Neural crest cell (in vitro differentiated cells): Measurements from ENCODE around the gene MAPK11. TPM values are rescaled to one million over a fixed set of nuclear protein-coding genes. Genes with fewer than 3 reads are reported as not detected.

ENCODE experiments used
- DNase-seq: peaks from one replicate; pipeline ENCODE4 v3.0.0; 2021; ENCODE audit warnings: low read depth, mixed read lengths, low spot score
- H3K27ac Mint-ChIP-seq: one replicate; pipeline ENCODE4 v1.8.0; 2021; ENCODE audit warnings: mild to moderate bottlenecking, mixed read lengths; ENCODE audit not compliant: unreplicated experiment
- H3K27me3 Mint-ChIP-seq: 2 replicates; pipeline ENCODE4 v1.8.0; 2021; ENCODE audit warnings: low read depth, mild to moderate bottlenecking, mixed read lengths
- H3K36me3 Mint-ChIP-seq: 2 replicates; pipeline ENCODE4 v1.8.0; 2021; ENCODE audit warnings: low read depth, mild to moderate bottlenecking, mixed read lengths
- H3K4me1 Mint-ChIP-seq: 2 replicates; pipeline ENCODE4 v1.8.0; 2021; ENCODE audit warnings: mixed read lengths
- H3K4me3 Mint-ChIP-seq: one replicate; pipeline ENCODE4 v1.8.0; 2021; ENCODE audit warnings: mild to moderate bottlenecking, mixed read lengths
- H3K9me3 Mint-ChIP-seq: 2 replicates; pipeline ENCODE4 v1.8.0; 2021; ENCODE audit warnings: mixed read lengths
- CTCF ChIP-seq: fragments of 200-600 bp; sonication (generic); conservative IDR thresholded peaks from 2 replicates; pipeline ENCODE4 v1.5.0; 2021; ENCODE audit warnings: antibody characterized with exemption, mild to moderate bottlenecking
- total RNA-seq: library from RNA; stranded (reverse); gene quantifications from 2 replicates; pipeline ENCODE4 v1.2.1, GENCODE V29; 2021

Gene MAPK11
- total RNA-seq, 1 donor from 2014 or later: 16.3 TPM

- H3K36me3 Mint-ChIP-seq: peaks cover 8% of the 10 kb centered on the region
- no peak for TF ChIP-seq CTCF
- H3K4me3 Mint-ChIP-seq: peak overlapping the region; percentile 64
- peaks cover 11% of the 10 kb centered on the region for H3K4me1 Mint-ChIP-seq
- peaks cover 34% of the 10 kb centered on the region for H3K27me3 Mint-ChIP-seq
- DNase-seq: no peak
- H3K27ac Mint-ChIP-seq: no peak overlapping the region
- H3K9me3 Mint-ChIP-seq: no peaks in the 10 kb centered on the region
These were observed 2.0 kb upstream of the MAPK11 start for GRCh38 chr22:50272044-50272802.

- Mint-ChIP-seq H3K27ac (no peak overlapping the region), H3K9me3 (no peaks in the 10 kb centered on the region), H3K4me1 (peaks cover 11% of the 10 kb centered on the region), H3K36me3 (peaks cover 6% of the 10 kb centered on the region), H3K4me3 (peak overlapping the region; percentile 78), H3K27me3 (peaks cover 34% of the 10 kb centered on the region)
- TF ChIP-seq CTCF: no peak
- peak; percentile 67 for DNase-seq
These were observed 1.4 kb upstream of the MAPK11 start for GRCh38 chr22:50271519-50271970.

- H3K27me3 Mint-ChIP-seq: peaks cover 38% of the 10 kb centered on the region
- DNase-seq: peak; percentile 67
- peaks cover 11% of the 10 kb centered on the region for H3K4me1 Mint-ChIP-seq
- no peak overlapping the region for H3K27ac Mint-ChIP-seq
- no peak for TF ChIP-seq CTCF
- no peaks in the 10 kb centered on the region for H3K9me3 Mint-ChIP-seq
- H3K4me3 Mint-ChIP-seq: peak overlapping the region; percentile 81
- peaks cover 5% of the 10 kb centered on the region for H3K36me3 Mint-ChIP-seq
These were observed 650 bp upstream of the MAPK11 start for GRCh38 chr22:50270666-50271394.

- DNase-seq: no peak
- H3K36me3 Mint-ChIP-seq: peaks cover 5% of the 10 kb centered on the region
- H3K27ac Mint-ChIP-seq: no peak overlapping the region
- peaks cover 11% of the 10 kb centered on the region for H3K4me1 Mint-ChIP-seq
- H3K4me3 Mint-ChIP-seq: peak overlapping the region; percentile 73
- H3K9me3 Mint-ChIP-seq: no peaks in the 10 kb centered on the region
- H3K27me3 Mint-ChIP-seq: peaks cover 38% of the 10 kb centered on the region
- TF ChIP-seq CTCF: no peak
These were observed 609 bp downstream of the MAPK11 start for GRCh38 chr22:50269573-50269969.

GRCh38 chr22:50268655-50269113 lies 1.5 kb downstream of the MAPK11 start:
- no peak for TF ChIP-seq CTCF
- Mint-ChIP-seq H3K4me3 (peak overlapping the region; percentile 73), H3K27me3 (peaks cover 33% of the 10 kb centered on the region), H3K27ac (no peak overlapping the region), H3K4me1 (peaks cover 5% of the 10 kb centered on the region), H3K9me3 (no peaks in the 10 kb centered on the region), H3K36me3 (peaks cover under 1% of the 10 kb centered on the region)
- no peak for DNase-seq
